GM23338 (cell line): ENCODE results near the gene REG3A. TPM values are rescaled to one million over a fixed set of nuclear protein-coding genes. Genes with fewer than 3 reads are reported as not detected.

Source experiments
- ATAC-seq: fragments of 200-7000 bp; cut with Tn5 transposase; 3 replicates; pipeline ENCODE4 v1.9.1; 2020
- DNase-seq: peaks from one replicate; pipeline ENCODE4 v3.0.0-alpha.2; 2015; ENCODE audit warnings: low spot score
- H2AFZ ChIP-seq: fragments of 200-600 bp; sonication (generic); 2 replicates; pipeline ENCODE4 v1.8.0; 2016; ENCODE audit warnings: antibody characterized with exemption, mild to moderate bottlenecking, moderate library complexity
- H3F3A ChIP-seq: fragments of 200-600 bp; sonication (generic); replicated peaks from 2 replicates; pipeline ENCODE4 v1.8.0; 2017; ENCODE audit warnings: antibody characterized with exemption, mixed run types, low read depth
- H3K27ac ChIP-seq: fragments of 200-600 bp; sonication (generic); 2 replicates; pipeline ENCODE4 v1.6.1; 2016; ENCODE audit warnings: low read depth
- H3K27me3 ChIP-seq: fragments of 200-600 bp; sonication (generic); 2 replicates; pipeline ENCODE4 v1.8.0; 2016; ENCODE audit warnings: mild to moderate bottlenecking, mixed run types, moderate library complexity; ENCODE audit not compliant: insufficient read depth
- H3K36me3 ChIP-seq: fragments of 200-600 bp; sonication (generic); 2 replicates; pipeline ENCODE4 v1.8.0; 2016; ENCODE audit warnings: mild to moderate bottlenecking; ENCODE audit not compliant: insufficient read depth
- H3K4me1 ChIP-seq: fragments of 200-600 bp; sonication (generic); 2 replicates; pipeline ENCODE4 v1.8.0; 2016; ENCODE audit warnings: mild to moderate bottlenecking, moderate library complexity; ENCODE audit not compliant: insufficient read depth
- H3K4me2 ChIP-seq: fragments of 200-600 bp; sonication (generic); 2 replicates; pipeline ENCODE4 v1.7.1; 2017; ENCODE audit warnings: mixed run types
- H3K4me3 ChIP-seq: fragments of 200-600 bp; sonication (generic); 2 replicates; pipeline ENCODE4 v1.6.1; 2016; ENCODE audit warnings: mixed run types
- H3K79me2 ChIP-seq: fragments of 200-600 bp; sonication (generic); replicated peaks from 2 replicates; pipeline ENCODE4 v1.8.0; 2017; ENCODE audit warnings: mild to moderate bottlenecking; ENCODE audit not compliant: insufficient read depth
- H3K9me2 ChIP-seq: fragments of 200-600 bp; sonication (generic); 2 replicates; pipeline ENCODE4 v1.8.0; 2017; ENCODE audit not compliant: insufficient read depth
- H4K20me1 ChIP-seq: fragments of 200-600 bp; sonication (generic); replicated peaks from 2 replicates; pipeline ENCODE4 v1.8.0; 2017; ENCODE audit warnings: mild to moderate bottlenecking; ENCODE audit not compliant: insufficient read depth
- H3K27ac Mint-ChIP-seq: 2 replicates; pipeline ENCODE4 v1.8.0; 2020; ENCODE audit warnings: inconsistent platforms, mild to moderate bottlenecking, moderate library complexity, mixed read lengths
- H3K27me3 Mint-ChIP-seq: 3 replicates; pipeline ENCODE4 v1.8.0; 2022; ENCODE audit warnings: low read depth, mild to moderate bottlenecking, moderate library complexity, mixed read lengths, inconsistent platforms; ENCODE audit not compliant: insufficient read depth, poor library complexity
- H3K36me3 Mint-ChIP-seq: 3 replicates; pipeline ENCODE4 v1.8.0; 2021; ENCODE audit warnings: low read depth, mild to moderate bottlenecking, inconsistent platforms, moderate library complexity, mixed read lengths
- H3K4me1 Mint-ChIP-seq: 3 replicates; pipeline ENCODE4 v1.8.0; 2020; ENCODE audit warnings: mild to moderate bottlenecking, inconsistent platforms, mixed read lengths
- H3K4me3 Mint-ChIP-seq: 3 replicates; pipeline ENCODE4 v1.8.0; 2021; ENCODE audit warnings: moderate library complexity, mild to moderate bottlenecking, inconsistent platforms, mixed read lengths
- H3K9me3 Mint-ChIP-seq: 3 replicates; pipeline ENCODE4 v1.8.0; 2020; ENCODE audit warnings: moderate library complexity, mild to moderate bottlenecking, inconsistent platforms, mixed read lengths
- CTCF ChIP-seq, 2 experiments: fragments of 200-600 bp in 1 of 2; sonication (generic) in 1 of 2; conservative IDR thresholded peaks; 2 replicates each; pipeline versions ENCODE4 v1.5.1 to v1.6.1; 2016 to 2017; ENCODE audit warnings: antibody characterized with exemption in 2 of 2, low read depth in 2 of 2, mild to moderate bottlenecking in 2 of 2, moderate library complexity in 1 of 2
- ETS1 ChIP-seq: IDR thresholded peaks from 2 replicates; pipeline ENCODE4 v1.6.1; 2016; ENCODE audit warnings: antibody characterized with exemption
- EZH2 ChIP-seq: fragments of 200-600 bp; sonication (generic); IDR thresholded peaks from one replicate; pipeline ENCODE4 v1.8.0; 2017; ENCODE audit warnings: antibody characterized with exemption, mild to moderate bottlenecking, low read depth; ENCODE audit not compliant: unreplicated experiment
- EZH2phosphoT487 ChIP-seq: fragments of 200-600 bp; sonication (generic); IDR thresholded peaks from one replicate; pipeline ENCODE4 v1.8.1; 2018; ENCODE audit warnings: antibody characterized with exemption; ENCODE audit not compliant: unreplicated experiment
- JUNB ChIP-seq: IDR thresholded peaks from one replicate; pipeline ENCODE4 v1.6.1; 2016; ENCODE audit warnings: antibody characterized with exemption; ENCODE audit not compliant: unreplicated experiment
- NANOG ChIP-seq: IDR thresholded peaks from 2 replicates; pipeline ENCODE4 v1.6.1; 2016; ENCODE audit warnings: antibody characterized with exemption, borderline replicate concordance
- POLR2AphosphoS5 ChIP-seq: IDR thresholded peaks from 2 replicates; pipeline ENCODE4 v1.6.1; 2016; ENCODE audit warnings: antibody characterized with exemption, low read depth
- STAT1 ChIP-seq: IDR thresholded peaks from one replicate; pipeline ENCODE4 v1.6.1; 2016; ENCODE audit warnings: antibody characterized with exemption; ENCODE audit not compliant: unreplicated experiment
- ZNF114 ChIP-seq: fragments of 250-450 bp; sonication (Bioruptor Pico); IDR thresholded peaks from 2 replicates; pipeline ENCODE4 v1.5.0; 2020; ENCODE audit warnings: mild to moderate bottlenecking, moderate library complexity
- ZNF331 ChIP-seq: fragments of 250-450 bp; sonication (Bioruptor Pico); IDR thresholded peaks from 2 replicates; pipeline ENCODE4 v1.5.0; 2020; ENCODE audit warnings: low read depth, mild to moderate bottlenecking, moderate library complexity
- ZNF462 ChIP-seq: fragments of 250-450 bp; sonication (Bioruptor Pico); IDR thresholded peaks from 2 replicates; pipeline ENCODE4 v1.5.0; 2020; ENCODE audit warnings: mild to moderate bottlenecking, moderate library complexity
- polyA plus RNA-seq: library from polyadenylated mRNA; unstranded; fragments of >200 nt; fragmentation: Nextera tagmentation; extraction: Ambion mirVana; gene quantifications from 2 replicates; pipeline ENCODE4 v1.2.1, GENCODE V29; 2016
- total RNA-seq: library from RNA; depleted of rRNA; stranded (reverse); fragments of >200 nt; shearing (Covaris generic); gene quantifications from 2 replicates; pipeline ENCODE4 v1.2.3, GENCODE V29; 2014

Gene REG3A
- total and polyA plus RNA-seq, 2 experiments from 2014 or later = not detected

- H3K9me2 ChIP-seq = peaks cover 6% of the 10 kb centered on the region; the same call in 1 of the 2 replicates
- Mint-ChIP-seq H3K27ac (no peak overlapping the region), H3K27me3 (no peaks in the 10 kb centered on the region), H3K36me3 (peaks cover 14% of the 10 kb centered on the region; the same call in 2 of the 3 replicates), H3K9me3 (peaks cover 17% of the 10 kb centered on the region; the same call in 2 of the 3 replicates), H3K4me1 (no peaks in the 10 kb centered on the region; the same call in 2 of the 3 replicates), H3K4me3 (no peak overlapping the region)
- H2AFZ ChIP-seq = no peak overlapping the region
- H3F3A ChIP-seq = no peaks in the 10 kb centered on the region
- no peak overlapping the region for H3K4me2 ChIP-seq
- no peaks in the 10 kb centered on the region for H3K27me3 ChIP-seq
- TF ChIP-seq EZH2 = no peak
- no peak for TF ChIP-seq JUNB
- no peak for TF ChIP-seq ETS1
- TF ChIP-seq ZNF462 (CRISPR knock-in tag) = no peak
- no peak for TF ChIP-seq POLR2AphosphoS5
- TF ChIP-seq NANOG = no peak
- no peak for TF ChIP-seq CTCF (conservative IDR thresholded peaks at IDR 0.05; ENCODE audit: low read depth in 2 of 2)
- TF ChIP-seq STAT1 = no peak
- TF ChIP-seq ZNF114 (CRISPR knock-in tag) = no peak
- no peak for TF ChIP-seq ZNF331 (CRISPR knock-in tag)
- no peak for TF ChIP-seq EZH2phosphoT487
- ATAC-seq = no peak
- DNase-seq = no peak
- no peaks in the 10 kb centered on the region for H3K36me3 ChIP-seq
- no peaks in the 10 kb centered on the region for H3K79me2 ChIP-seq
- no peak overlapping the region for H3K27ac ChIP-seq
- H3K4me3 ChIP-seq = no peak overlapping the region
- no peaks in the 10 kb centered on the region for H3K4me1 ChIP-seq
- H4K20me1 ChIP-seq = no peaks in the 10 kb centered on the region
Observed at GRCh38 chr2:79179036-79179435, 19.5 kb upstream of the REG3A start.
